ENCODE measurements around the gene IRF2BP2. TPM values are rescaled to one million over a fixed set of nuclear protein-coding genes. Genes with fewer than 3 reads are reported as not detected.

The IRF2BP2 gene
- total and polyA plus RNA-seq, 2 experiments from 2014 or later = 68.2 to 135 TPM

DNA sequence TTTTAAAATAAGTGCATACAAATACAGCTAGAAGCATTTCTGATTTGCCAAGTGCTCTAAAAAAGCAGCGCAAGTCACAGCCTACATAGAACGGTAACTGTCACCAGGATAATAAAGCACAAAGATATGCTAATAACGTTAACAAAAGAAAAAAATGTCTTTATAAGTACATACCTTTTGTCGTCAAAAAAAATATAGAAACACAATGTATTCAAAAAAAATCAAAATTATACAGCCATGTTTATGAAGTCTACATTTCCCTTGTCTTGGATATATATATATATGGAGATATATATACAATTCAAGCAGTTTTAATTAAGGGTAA lies 3.2 kb downstream of the IRF2BP2 start:
- peaks cover 23% of the 10 kb centered on the region for H3K4me1 ChIP-seq (ENCODE audit: insufficient read depth)
- peak overlapping the region; percentile 99 for H3K27ac ChIP-seq
- DNase-seq (ENCODE audit: low spot score) = no peak
- TF ChIP-seq, protein P1, sequence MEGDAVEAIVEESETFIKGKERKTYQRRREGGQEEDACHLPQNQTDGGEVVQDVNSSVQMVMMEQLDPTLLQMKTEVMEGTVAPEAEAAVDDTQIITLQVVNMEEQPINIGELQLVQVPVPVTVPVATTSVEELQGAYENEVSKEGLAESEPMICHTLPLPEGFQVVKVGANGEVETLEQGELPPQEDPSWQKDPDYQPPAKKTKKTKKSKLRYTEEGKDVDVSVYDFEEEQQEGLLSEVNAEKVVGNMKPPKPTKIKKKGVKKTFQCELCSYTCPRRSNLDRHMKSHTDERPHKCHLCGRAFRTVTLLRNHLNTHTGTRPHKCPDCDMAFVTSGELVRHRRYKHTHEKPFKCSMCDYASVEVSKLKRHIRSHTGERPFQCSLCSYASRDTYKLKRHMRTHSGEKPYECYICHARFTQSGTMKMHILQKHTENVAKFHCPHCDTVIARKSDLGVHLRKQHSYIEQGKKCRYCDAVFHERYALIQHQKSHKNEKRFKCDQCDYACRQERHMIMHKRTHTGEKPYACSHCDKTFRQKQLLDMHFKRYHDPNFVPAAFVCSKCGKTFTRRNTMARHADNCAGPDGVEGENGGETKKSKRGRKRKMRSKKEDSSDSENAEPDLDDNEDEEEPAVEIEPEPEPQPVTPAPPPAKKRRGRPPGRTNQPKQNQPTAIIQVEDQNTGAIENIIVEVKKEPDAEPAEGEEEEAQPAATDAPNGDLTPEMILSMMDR (IDR thresholded peaks at IDR 0.05; ENCODE audit: poor library complexity) = no peak
- TF ChIP-seq EZH2phosphoT487 (IDR thresholded peaks at IDR 0.05; ENCODE audit: low read depth, severe bottlenecking, unreplicated experiment) (no peak), EZH2 (IDR thresholded peaks at IDR 0.05; ENCODE audit: borderline replicate concordance) (no peak)
- H3K36me3 ChIP-seq (replicated peaks; ENCODE audit: insufficient read depth, low read depth) = peaks cover 7% of the 10 kb centered on the region
- H2AFZ ChIP-seq = no peak overlapping the region
- no peaks in the 10 kb centered on the region for H3K9me3 ChIP-seq (ENCODE audit: low read depth)
- H3K4me3 ChIP-seq = peak overlapping the region; percentile 91
- peaks cover 27% of the 10 kb centered on the region for H4K20me1 ChIP-seq (ENCODE audit: insufficient read depth, poor library complexity, severe bottlenecking)
- H3K4me2 ChIP-seq = peak overlapping the region; percentile 83
- H3K79me2 ChIP-seq = peaks cover 68% of the 10 kb centered on the region
- 20% methylated on average over 4 of the region's 4 CpGs for WGBS (ENCODE audit: low lambda C conversion rate, missing lambda C conversion rate)
- H3K9me2 ChIP-seq (replicated peaks; ENCODE audit: insufficient read depth) = no peaks in the 10 kb centered on the region
- no peaks in the 10 kb centered on the region for H3K27me3 ChIP-seq

DNA sequence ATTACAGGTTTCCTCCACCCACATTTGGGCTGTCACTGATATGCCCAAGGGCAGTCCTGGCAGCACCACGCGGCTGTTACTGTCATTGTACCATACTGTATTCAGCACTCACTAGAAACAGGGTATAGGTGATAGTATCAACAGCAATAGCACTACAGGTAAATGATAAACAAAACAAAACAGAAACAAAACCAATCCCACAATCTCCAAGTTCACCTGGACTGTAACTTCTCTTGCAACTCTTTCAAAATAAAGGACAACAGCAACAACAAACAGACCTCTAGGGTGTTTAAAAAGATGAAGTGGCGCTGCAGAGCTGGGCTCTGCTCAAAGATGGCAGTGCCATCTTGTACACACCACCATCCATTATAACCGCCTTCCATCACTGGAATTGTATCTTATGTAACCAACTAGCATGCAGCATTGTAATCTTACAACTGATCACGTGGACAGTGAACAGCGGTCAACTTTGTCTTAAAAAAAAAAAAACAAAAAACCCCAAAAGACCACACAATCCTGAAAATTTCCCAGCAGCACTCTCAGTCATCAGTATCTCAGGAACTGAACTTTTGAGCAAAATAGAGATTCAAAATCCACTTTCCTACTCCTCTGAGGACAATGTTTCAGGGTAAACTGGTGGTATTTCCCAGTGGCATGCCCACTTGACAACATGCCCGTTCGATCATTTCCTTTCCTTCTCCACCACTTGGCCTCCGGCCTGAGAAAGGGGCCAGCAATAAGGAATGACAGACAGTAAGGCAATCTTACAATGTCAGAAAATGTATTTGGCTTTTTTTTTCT lies 3.8 kb downstream of the IRF2BP2 start:
- H3K4me1 ChIP-seq (ENCODE audit: insufficient read depth) = peaks cover 23% of the 10 kb centered on the region
- H3K79me2 ChIP-seq = peaks cover 68% of the 10 kb centered on the region
- peak overlapping the region; percentile 83 for H3K4me2 ChIP-seq
- no peaks in the 10 kb centered on the region for H3K9me2 ChIP-seq (replicated peaks; ENCODE audit: insufficient read depth)
- no peaks in the 10 kb centered on the region for H3K9me3 ChIP-seq (ENCODE audit: low read depth)
- H3K27ac ChIP-seq = peak overlapping the region; percentile 99
- no peak for TF ChIP-seq EZH2phosphoT487 (IDR thresholded peaks at IDR 0.05; ENCODE audit: low read depth, severe bottlenecking, unreplicated experiment)
- TF ChIP-seq, protein P1 (IDR thresholded peaks at IDR 0.05; ENCODE audit: poor library complexity) = no peak
- TF ChIP-seq EZH2 (IDR thresholded peaks at IDR 0.05; ENCODE audit: borderline replicate concordance) = no peak
- DNase-seq (ENCODE audit: low spot score) = peak; percentile 43
- peaks cover 7% of the 10 kb centered on the region for H3K36me3 ChIP-seq (replicated peaks; ENCODE audit: insufficient read depth, low read depth)
- H3K4me3 ChIP-seq = peak overlapping the region; percentile 91
- H4K20me1 ChIP-seq (ENCODE audit: insufficient read depth, poor library complexity, severe bottlenecking) = peaks cover 27% of the 10 kb centered on the region
- no peak overlapping the region for H2AFZ ChIP-seq
- 10% methylated on average over 9 of the region's 9 CpGs for WGBS (ENCODE audit: low lambda C conversion rate, missing lambda C conversion rate)
- no peaks in the 10 kb centered on the region for H3K27me3 ChIP-seq

DNA sequence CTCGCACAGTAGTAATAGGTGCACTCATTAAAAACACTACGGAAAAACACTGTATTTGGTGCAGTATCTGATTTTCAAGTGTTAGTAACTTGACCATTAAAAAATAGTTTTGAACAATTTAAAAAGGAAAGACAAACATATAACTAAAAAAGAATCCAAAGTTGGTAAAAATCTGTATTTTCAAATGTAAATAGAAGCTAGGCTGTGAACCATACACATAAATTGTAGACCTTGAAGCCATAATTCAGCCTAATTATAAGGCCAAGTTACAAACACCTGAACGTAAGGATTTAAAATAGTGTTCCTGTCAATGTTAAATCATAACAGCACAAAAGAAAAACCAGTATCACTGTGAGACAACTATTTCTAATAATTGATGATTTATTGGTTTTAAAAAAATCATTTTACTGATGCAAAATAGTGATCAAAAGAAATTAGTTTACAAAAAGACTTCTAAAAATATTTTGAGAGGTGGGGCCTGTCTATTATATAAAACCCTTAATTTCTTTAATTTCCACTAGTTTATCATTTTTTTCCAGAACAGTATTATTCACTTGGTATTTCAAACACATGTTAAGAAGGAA lies 4.5 kb downstream of the IRF2BP2 start:
- Histone ChIP-seq H3K79me2 (peaks cover 68% of the 10 kb centered on the region), H3K27ac (peak overlapping the region; percentile 99), H3K4me2 (peak overlapping the region; percentile 83), H3K4me3 (peak overlapping the region; percentile 91), H3K36me3 (replicated peaks; ENCODE audit: insufficient read depth, low read depth) (peaks cover 7% of the 10 kb centered on the region), H2AFZ (no peak overlapping the region), H3K9me2 (replicated peaks; ENCODE audit: insufficient read depth) (no peaks in the 10 kb centered on the region), H4K20me1 (ENCODE audit: insufficient read depth, poor library complexity, severe bottlenecking) (peaks cover 27% of the 10 kb centered on the region), H3K27me3 (no peaks in the 10 kb centered on the region), H3K4me1 (ENCODE audit: insufficient read depth) (peaks cover 28% of the 10 kb centered on the region), H3K9me3 (ENCODE audit: low read depth) (no peaks in the 10 kb centered on the region)
- DNase-seq (ENCODE audit: low spot score) = no peak
- TF ChIP-seq EZH2phosphoT487 (IDR thresholded peaks at IDR 0.05; ENCODE audit: low read depth, severe bottlenecking, unreplicated experiment) (no peak), EZH2 (IDR thresholded peaks at IDR 0.05; ENCODE audit: borderline replicate concordance) (no peak)
- TF ChIP-seq, protein P1 (IDR thresholded peaks at IDR 0.05; ENCODE audit: poor library complexity) = no peak
- 8% methylated on average over 3 of the region's 3 CpGs for WGBS (ENCODE audit: low lambda C conversion rate, missing lambda C conversion rate)
